Trophoblast cell (in vitro differentiated cells and primary cell): ENCODE data around the gene EXTL2.

Experiments
- DNase-seq, 2 donors: peaks; one replicate each; pipeline ENCODE4 v3.0.0-alpha.2; 2016
- H2AFZ ChIP-seq: 2 replicates; pipeline ENCODE4 v1.6.1; 2013; ENCODE audit warnings: low read length, moderate library complexity, mild to moderate bottlenecking; ENCODE audit not compliant: insufficient read depth, poor library complexity
- H2AK5ac ChIP-seq: 2 replicates; pipeline ENCODE4 v1.6.1; 2013; ENCODE audit warnings: mild to moderate bottlenecking, low read length
- H2BK120ac ChIP-seq: 2 replicates; pipeline ENCODE4 v1.6.1; 2013; ENCODE audit warnings: low read length, mild to moderate bottlenecking, moderate library complexity; ENCODE audit not compliant: insufficient read depth, poor library complexity
- H2BK12ac ChIP-seq: 2 replicates; pipeline ENCODE4 v1.6.1; 2013; ENCODE audit warnings: mild to moderate bottlenecking, low read length, moderate library complexity
- H2BK5ac ChIP-seq: 2 replicates; pipeline ENCODE4 v1.6.1; 2013; ENCODE audit warnings: low read length, low read depth, moderate library complexity, mild to moderate bottlenecking; ENCODE audit not compliant: poor library complexity
- H3K14ac ChIP-seq: 2 replicates; pipeline ENCODE4 v1.6.1; 2013; ENCODE audit warnings: mild to moderate bottlenecking, low read length
- H3K18ac ChIP-seq: 2 replicates; pipeline ENCODE4 v1.6.1; 2013; ENCODE audit warnings: mild to moderate bottlenecking, low read length
- H3K23ac ChIP-seq: 2 replicates; pipeline ENCODE4 v1.6.1; 2013; ENCODE audit warnings: low read length
- H3K27ac ChIP-seq: 2 replicates; pipeline ENCODE4 v1.5.1; 2013; ENCODE audit warnings: low read depth, mild to moderate bottlenecking, inconsistent platforms, low read length, moderate library complexity
- H3K27me3 ChIP-seq: 2 replicates; pipeline ENCODE4 v1.6.1; 2013; ENCODE audit warnings: inconsistent platforms, mild to moderate bottlenecking, low read length, moderate library complexity; ENCODE audit not compliant: insufficient read depth
- H3K36me3 ChIP-seq, 2 experiments: 1 replicate in 1 of 2; 2 replicates in 1 of 2; pipeline ENCODE4 v1.6.1; 2013; ENCODE audit warnings: low read length in 2 of 2, mild to moderate bottlenecking in 2 of 2, moderate library complexity in 1 of 2; ENCODE audit not compliant: insufficient read depth in 2 of 2, control insufficient read depth in 1 of 2
- H3K4ac ChIP-seq: 2 replicates; pipeline ENCODE4 v1.6.1; 2013; ENCODE audit warnings: low read depth, mild to moderate bottlenecking, low read length, moderate library complexity
- H3K4me1 ChIP-seq, 2 experiments: 1 replicate in 1 of 2; 2 replicates in 1 of 2; pipeline ENCODE4 v1.6.1; 2013; ENCODE audit warnings: low read length in 2 of 2, mild to moderate bottlenecking in 2 of 2, moderate library complexity in 1 of 2; ENCODE audit not compliant: insufficient read depth in 2 of 2, control insufficient read depth in 1 of 2
- H3K4me2 ChIP-seq: 2 replicates; pipeline ENCODE4 v1.6.1; 2013; ENCODE audit warnings: inconsistent platforms, mild to moderate bottlenecking, low read length, moderate library complexity
- H3K4me3 ChIP-seq: 2 replicates; pipeline ENCODE4 v1.5.1; 2013; ENCODE audit warnings: mild to moderate bottlenecking, low read depth, low read length, inconsistent platforms
- H3K79me1 ChIP-seq: one replicate; pipeline ENCODE4 v1.6.1; 2013; ENCODE audit warnings: low read length
- H3K79me2 ChIP-seq: 2 replicates; pipeline ENCODE4 v1.6.1; 2013; ENCODE audit warnings: low read length, mild to moderate bottlenecking; ENCODE audit not compliant: control insufficient read depth, insufficient read depth, poor library complexity
- H3K9ac ChIP-seq: 2 replicates; pipeline ENCODE4 v1.6.1; 2013; ENCODE audit warnings: mild to moderate bottlenecking, low read length
- H3K9me3 ChIP-seq: 2 replicates; pipeline ENCODE4 v1.6.1; 2013; ENCODE audit warnings: low read depth, mild to moderate bottlenecking, control low read depth, inconsistent platforms, low read length; ENCODE audit not compliant: insufficient read depth
- H4K12ac ChIP-seq: 2 replicates; pipeline ENCODE4 v1.6.1; 2013; ENCODE audit warnings: low read depth, mild to moderate bottlenecking, low read length, moderate library complexity
- H4K8ac ChIP-seq: 2 replicates; pipeline ENCODE4 v1.6.1; 2013; ENCODE audit warnings: low read depth, mild to moderate bottlenecking, low read length, moderate library complexity
- H4K91ac ChIP-seq: one replicate; pipeline ENCODE4 v1.6.1; 2013; ENCODE audit warnings: low read depth, mild to moderate bottlenecking, low read length, moderate library complexity
- WGBS: extraction: QIAGEN DNeasy Blood & Tissue Kit; methylation state at CpG from one replicate; pipeline ENCODE4 v1.1.7; 2013; ENCODE audit warnings: missing lambda C conversion rate; ENCODE audit not compliant: insufficient read length, insufficient coverage; ENCODE audit errors: extremely low coverage; 5-methylcytosine and 5-hydroxymethylcytosine counted together

EXTL2 gene

GRCh38 chr1:100868364-100868995 lies 26.2 kb downstream of the EXTL2 start:
- H3K27me3 ChIP-seq = no peaks in the 10 kb centered on the region
- no peak overlapping the region for H2AFZ ChIP-seq
- H3K79me1 ChIP-seq = no peaks in the 10 kb centered on the region
- H4K91ac ChIP-seq = no peak overlapping the region
- no peak overlapping the region for H2BK5ac ChIP-seq
- H3K4me3 ChIP-seq = no peak overlapping the region
- no peak overlapping the region for H3K4ac ChIP-seq
- no peak overlapping the region for H3K27ac ChIP-seq
- no peaks in the 10 kb centered on the region for H3K36me3 ChIP-seq
- H2AK5ac ChIP-seq = no peak overlapping the region
- H3K79me2 ChIP-seq = no peaks in the 10 kb centered on the region
- H3K4me2 ChIP-seq = no peak overlapping the region
- no peak overlapping the region for H4K8ac ChIP-seq
- no peak overlapping the region for H3K18ac ChIP-seq
- no peak overlapping the region for H3K9ac ChIP-seq
- no peak overlapping the region for H2BK12ac ChIP-seq
- H3K23ac ChIP-seq = no peak overlapping the region
- WGBS = no CpG with 5 or more reads among the region's 7 CpGs
- H2BK120ac ChIP-seq = no peak overlapping the region
- peak in 1 of 2 donors; percentile 71 for DNase-seq
- no peak overlapping the region for H3K14ac ChIP-seq
- no peaks in the 10 kb centered on the region for H3K9me3 ChIP-seq
- H3K4me1 ChIP-seq = no peaks in the 10 kb centered on the region
- H4K12ac ChIP-seq = no peak overlapping the region

GRCh38 chr1:100866901-100867206 lies 27.8 kb downstream of the EXTL2 start:
- no peak overlapping the region for H2AK5ac ChIP-seq
- no peak overlapping the region for H3K18ac ChIP-seq
- H3K4ac ChIP-seq = no peak overlapping the region
- H3K4me1 ChIP-seq = no peaks in the 10 kb centered on the region
- H3K4me3 ChIP-seq = no peak overlapping the region
- H3K4me2 ChIP-seq = no peak overlapping the region
- H3K36me3 ChIP-seq = no peaks in the 10 kb centered on the region
- no peak overlapping the region for H3K27ac ChIP-seq
- no peak overlapping the region for H3K23ac ChIP-seq
- H4K91ac ChIP-seq = no peak overlapping the region
- no peak overlapping the region for H2BK120ac ChIP-seq
- H2BK5ac ChIP-seq = no peak overlapping the region
- DNase-seq = no peak
- WGBS = no CpG with 5 or more reads among the region's 2 CpGs
- no peak overlapping the region for H3K14ac ChIP-seq
- H3K27me3 ChIP-seq = no peaks in the 10 kb centered on the region
- H4K12ac ChIP-seq = no peak overlapping the region
- no peak overlapping the region for H3K9ac ChIP-seq
- no peak overlapping the region for H2AFZ ChIP-seq
- H4K8ac ChIP-seq = no peak overlapping the region
- H2BK12ac ChIP-seq = no peak overlapping the region
- H3K9me3 ChIP-seq = no peaks in the 10 kb centered on the region
- no peaks in the 10 kb centered on the region for H3K79me2 ChIP-seq
- no peaks in the 10 kb centered on the region for H3K79me1 ChIP-seq

- DNase-seq = peak in 1 of 2 donors; percentile 31
- H2AK5ac ChIP-seq = no peak overlapping the region
- H4K91ac ChIP-seq = no peak overlapping the region
- H2BK120ac ChIP-seq = no peak overlapping the region
- H3K9ac ChIP-seq = no peak overlapping the region
- no peaks in the 10 kb centered on the region for H3K9me3 ChIP-seq
- no peak overlapping the region for H3K14ac ChIP-seq
- no peaks in the 10 kb centered on the region for H3K4me1 ChIP-seq
- H4K8ac ChIP-seq = no peak overlapping the region
- H3K36me3 ChIP-seq = no peaks in the 10 kb centered on the region
- no CpG with 5 or more reads among the region's 5 CpGs for WGBS
- H2AFZ ChIP-seq = no peak overlapping the region
- no peak overlapping the region for H3K18ac ChIP-seq
- no peak overlapping the region for H3K4me3 ChIP-seq
- H3K4me2 ChIP-seq = no peak overlapping the region
- H2BK12ac ChIP-seq = no peak overlapping the region
- H3K4ac ChIP-seq = no peak overlapping the region
- no peak overlapping the region for H4K12ac ChIP-seq
- no peak overlapping the region for H3K23ac ChIP-seq
- no peaks in the 10 kb centered on the region for H3K79me1 ChIP-seq
- H2BK5ac ChIP-seq = no peak overlapping the region
- H3K27me3 ChIP-seq = no peaks in the 10 kb centered on the region
- H3K79me2 ChIP-seq = no peaks in the 10 kb centered on the region
- no peak overlapping the region for H3K27ac ChIP-seq
Measured at GRCh38 chr1:100866041-100866900, 28.4 kb downstream of the EXTL2 start.

- no peak overlapping the region for H3K27ac ChIP-seq
Measured at GRCh38 chr1:100862591-100862990, 32.1 kb downstream of the EXTL2 start.

More at GRCh38 chr1:100862591-100862990, 32.1 kb downstream of the EXTL2 start:
- Histone ChIP-seq H3K18ac (no peak overlapping the region), H4K8ac (no peak overlapping the region), H3K4ac (no peak overlapping the region), H3K79me1 (no peaks in the 10 kb centered on the region), H2BK12ac (no peak overlapping the region), H3K23ac (no peak overlapping the region), H4K91ac (no peak overlapping the region), H3K14ac (no peak overlapping the region), H4K12ac (no peak overlapping the region), H3K4me2 (no peak overlapping the region), H2BK120ac (no peak overlapping the region), H3K4me3 (no peak overlapping the region), H3K9ac (no peak overlapping the region), H2AFZ (no peak overlapping the region), H3K27me3 (no peaks in the 10 kb centered on the region), H2AK5ac (no peak overlapping the region), H3K79me2 (no peaks in the 10 kb centered on the region), H3K4me1 (no peaks in the 10 kb centered on the region), H3K9me3 (no peaks in the 10 kb centered on the region), H2BK5ac (no peak overlapping the region), H3K36me3 (no peaks in the 10 kb centered on the region)
- WGBS = no CpG with 5 or more reads among the region's 2 CpGs
- no peak for DNase-seq
